Mucosa of descending colon (tissue), 3 donors: ENCODE results near the gene CYSTM1. TPM values are rescaled to one million over a fixed set of nuclear protein-coding genes. Genes with fewer than 3 reads are reported as not detected.
"Not testable (repeated sequence)": the region's sequence is repeated elsewhere in the genome, so short reads cannot be mapped to it uniquely, and the experiment has no call there.

Experiments used
- ATAC-seq: fragments of 200-7000 bp; cut with Tn5 transposase; one replicate; pipeline ENCODE4 v1.9.1; 2020; ENCODE audit warnings: mild to moderate bottlenecking, moderate library complexity
- DNase-seq, 3 donors: peaks; one replicate each; pipeline ENCODE4 v3.0.0-alpha.2; 2020
- H3K36me3 ChIP-seq: fragments of 200-600 bp; one replicate; pipeline ENCODE4 v1.8.0; 2021; ENCODE audit warnings: low read depth, mild to moderate bottlenecking
- H3K4me1 ChIP-seq: fragments of 200-600 bp; one replicate; pipeline ENCODE4 v1.8.0; 2021; ENCODE audit warnings: low read depth, mild to moderate bottlenecking
- H3K4me3 ChIP-seq: fragments of 200-600 bp; one replicate; pipeline ENCODE4 v1.8.0; 2021; ENCODE audit warnings: mild to moderate bottlenecking
- H3K9me3 ChIP-seq: fragments of 200-600 bp; one replicate; pipeline ENCODE4 v1.8.0; 2021; ENCODE audit warnings: mild to moderate bottlenecking
- CTCF ChIP-seq: fragments of 200-600 bp; IDR thresholded peaks from one replicate; pipeline ENCODE4 v1.8.0; 2022; ENCODE audit warnings: antibody characterized with exemption, mild to moderate bottlenecking
- intact Hi-C, 2 donors: fragments of 100-400 bp; cut with DNase I in 1 of 2; cut with micrococcal nuclease in 1 of 2; formaldehyde crosslinking; loops; one replicate each; pipeline versions ENCODE4 v1.11.0 to v1.11.1; 2022; cut with DNase I, micrococcal nuclease
- total RNA-seq, 3 donors: library from RNA; stranded (reverse); fragmentation: NEBNext Ultra II Directional in 2 of 3; extraction: Animal tissue kit (Norgen Biotek cat#: 25700) in 2 of 3; gene quantifications; one replicate each; pipeline versions ENCODE4 v1.2.1 to v1.2.4, GENCODE V29; 2021 to 2023
- donor health status: DM: no; HTN: no; CAD: no; lungs with moderate emphysema.
- donor health status: DM: no; HTN: no; CAD: no.
- donor health status: DM: no; HTN: yes; CAD: no.

CYSTM1 gene
- total RNA-seq, 3 donors from 2014 or later = 76.3 to 175 (median 136) TPM

GRCh38 chr5:140190872-140191218 is 15.9 kb downstream of the CYSTM1 start:
- no peaks in the 10 kb centered on the region for H3K36me3 ChIP-seq
- intact Hi-C loops = no loop called here
- no peaks in the 10 kb centered on the region for H3K9me3 ChIP-seq
- H3K4me1 ChIP-seq = peaks cover 26% of the 10 kb centered on the region
- TF ChIP-seq CTCF = no peak
- H3K4me3 ChIP-seq = no peak overlapping the region
- DNase-seq (no peak), ATAC-seq (peak; percentile 59)

- ATAC-seq (no peak), DNase-seq (no peak)
- H3K36me3 ChIP-seq = no peaks in the 10 kb centered on the region
- no peak for TF ChIP-seq CTCF
- H3K9me3 ChIP-seq = no peaks in the 10 kb centered on the region
- intact Hi-C loops = no loop called here
- H3K4me1 ChIP-seq = peaks cover 26% of the 10 kb centered on the region
- no peak overlapping the region for H3K4me3 ChIP-seq
Measured at GRCh38 chr5:140192715-140193430, 17.9 kb downstream of the CYSTM1 start.

GRCh38 chr5:140194662-140195061 is 19.7 kb downstream of the CYSTM1 start:
- no peaks in the 10 kb centered on the region for H3K9me3 ChIP-seq
- H3K4me1 ChIP-seq = peaks cover 26% of the 10 kb centered on the region
- DNase-seq = no peak
- intact Hi-C loops = no loop called here
- no peak overlapping the region for H3K4me3 ChIP-seq
- TF ChIP-seq CTCF = no peak
- no peaks in the 10 kb centered on the region for H3K36me3 ChIP-seq
- no peak for ATAC-seq

- no peaks in the 10 kb centered on the region for H3K9me3 ChIP-seq
- peaks cover 12% of the 10 kb centered on the region for H3K4me1 ChIP-seq
- H3K36me3 ChIP-seq = no peaks in the 10 kb centered on the region
- intact Hi-C loops = no loop called here
- ATAC-seq (peak; percentile 49), DNase-seq (no peak)
- H3K4me3 ChIP-seq = no peak overlapping the region
- no peak for TF ChIP-seq CTCF
Measured at GRCh38 chr5:140196115-140196814, 21.3 kb downstream of the CYSTM1 start.

GRCh38 chr5:140197023-140197422 is 22.0 kb downstream of the CYSTM1 start:
- DNase-seq (no peak), ATAC-seq (no peak)
- H3K36me3 ChIP-seq = no peaks in the 10 kb centered on the region
- no peak overlapping the region for H3K4me3 ChIP-seq
- no peak for TF ChIP-seq CTCF
- H3K9me3 ChIP-seq = no peaks in the 10 kb centered on the region
- intact Hi-C loops = no loop called here
- H3K4me1 ChIP-seq = peaks cover 7% of the 10 kb centered on the region

GRCh38 chr5:140198915-140199314 is 23.9 kb downstream of the CYSTM1 start:
- intact Hi-C loops, H3K4me3 ChIP-seq, H3K4me1 ChIP-seq, H3K36me3 ChIP-seq, DNase-seq, H3K9me3 ChIP-seq, ATAC-seq: not testable (repeated sequence)
